SK-N-SH (cell line): Measurements from ENCODE around the gene ZMIZ2. TPM values are rescaled to one million over a fixed set of nuclear protein-coding genes. Genes with fewer than 3 reads are reported as not detected.

Experiments
- CTCF ChIA-PET: fragments of 300-600, 350-600 bp; formaldehyde crosslinking; extraction: SDS; loops from one replicate; lab custom pipeline; 2021; lab: Yijun Ruan, JAX
- POLR2A ChIA-PET: fragments of 350-600 bp; sonication (Branson Sonifier 250); formaldehyde crosslinking; extraction: SDS; loops from one replicate; lab custom pipeline; 2020; ENCODE audit warnings: antibody characterized with exemption, inconsistent platforms; lab: Yijun Ruan, JAX
- DNase-seq: peaks from one replicate; pipeline ENCODE4 v3.0.0; 2012
- H2AFZ ChIP-seq: fragments of 200-600 bp; sonication (generic); 2 replicates; pipeline ENCODE4 v1.8.1; 2016; ENCODE audit warnings: antibody characterized with exemption, mild to moderate bottlenecking, low read depth
- H3F3A ChIP-seq: fragments of 200-600 bp; sonication (generic); replicated peaks from 2 replicates; pipeline ENCODE3; 2016; ENCODE audit warnings: antibody characterized with exemption, mild to moderate bottlenecking; ENCODE audit not compliant: insufficient read depth
- H3K27ac ChIP-seq, 2 experiments: fragments of 200-500 bp in 1 of 2; fragments of 200-600 bp in 1 of 2; sonication (Bioruptor generic) in 1 of 2; sonication (generic), shearing (Covaris generic) in 1 of 2; 2 replicates each; pipeline versions ENCODE4 v1.5.1 to v1.6.1; 2014 to 2016; ENCODE audit warnings: low read depth in 2 of 2, inconsistent platforms in 1 of 2, low read length in 1 of 2, mild to moderate bottlenecking in 1 of 2, mixed read lengths in 1 of 2
- H3K27me3 ChIP-seq: fragments of 200-600 bp; sonication (generic), shearing (Covaris generic); 2 replicates; pipeline ENCODE4 v1.6.1; 2016; ENCODE audit warnings: mixed run types; ENCODE audit not compliant: insufficient read depth
- H3K36me3 ChIP-seq, 2 experiments: fragments of 200-500 bp in 1 of 2; fragments of 200-600 bp in 1 of 2; sonication (Bioruptor generic) in 1 of 2; sonication (generic) in 1 of 2; replicated peaks in 1 of 2; 2 replicates each; pipeline versions ENCODE3 to v1.5.1; 2014 to 2016; ENCODE audit warnings: low read length in 1 of 2, mild to moderate bottlenecking in 1 of 2; ENCODE audit not compliant: insufficient read depth in 2 of 2, control insufficient read depth in 1 of 2
- H3K4me1 ChIP-seq, 2 experiments: fragments of 200-500 bp in 1 of 2; fragments of 200-600 bp in 1 of 2; sonication (Bioruptor generic) in 1 of 2; sonication (generic), shearing (Covaris generic) in 1 of 2; 2 replicates each; pipeline versions ENCODE4 v1.5.1 to v1.6.1; 2014 to 2016; ENCODE audit warnings: low read depth in 1 of 2, low read length in 1 of 2, mixed run types in 1 of 2; ENCODE audit not compliant: insufficient read depth in 2 of 2, control insufficient read depth in 1 of 2
- H3K4me2 ChIP-seq: fragments of 200-600 bp; sonication (generic), shearing (Covaris generic); 2 replicates; pipeline ENCODE4 v1.6.1; 2017; ENCODE audit warnings: mixed run types
- H3K4me3 ChIP-seq, 2 experiments: fragments of 200-500 bp in 1 of 2; fragments of 200-600 bp in 1 of 2; sonication (Bioruptor generic) in 1 of 2; sonication (generic), shearing (Covaris generic) in 1 of 2; 2 replicates each; pipeline versions ENCODE4 v1.5.1 to v1.8.1; 2014 to 2016; ENCODE audit warnings: low read depth in 2 of 2, inconsistent platforms in 1 of 2, low read length in 1 of 2, mild to moderate bottlenecking in 1 of 2, mixed read lengths in 1 of 2, moderate library complexity in 1 of 2
- H3K79me2 ChIP-seq: fragments of 200-600 bp; sonication (generic); 2 replicates; pipeline ENCODE4 v1.8.1; 2017; ENCODE audit warnings: mild to moderate bottlenecking; ENCODE audit not compliant: insufficient read depth
- H3K9ac ChIP-seq: fragments of 200-600 bp; sonication (generic); 2 replicates; pipeline ENCODE4 v1.6.1; 2017; ENCODE audit warnings: mixed run types
- H3K9me2 ChIP-seq: fragments of 200-600 bp; sonication (generic); 2 replicates; pipeline ENCODE4 v1.6.1; 2017; ENCODE audit warnings: mixed run types
- H3K9me3 ChIP-seq: fragments of 200-600 bp; sonication (generic); 2 replicates; pipeline ENCODE4 v1.6.1; 2017; ENCODE audit warnings: mixed run types, mild to moderate bottlenecking, moderate library complexity
- H4K20me1 ChIP-seq: fragments of 200-600 bp; sonication (generic); 2 replicates; pipeline ENCODE4 v1.6.1; 2017; ENCODE audit warnings: mild to moderate bottlenecking, mixed run types; ENCODE audit not compliant: insufficient read depth
- EP300 ChIP-seq, 2 experiments: IDR thresholded peaks; 2 replicates each; pipeline versions ENCODE4 v1.4.0 to v1.6.1; 2012; ENCODE audit warnings: borderline replicate concordance in 1 of 2, low read depth in 1 of 2, low read length in 1 of 2
- EZH2phosphoT487 ChIP-seq: fragments of 200-600 bp; sonication (generic); IDR thresholded peaks from 2 replicates; pipeline ENCODE4 v1.6.1; 2017; ENCODE audit warnings: low read depth, mixed run types, mild to moderate bottlenecking, antibody characterized with exemption, moderate library complexity, borderline replicate concordance
- FOSL2 ChIP-seq: IDR thresholded peaks from 2 replicates; pipeline ENCODE4 v1.4.0; 2012; ENCODE audit warnings: low read depth, mild to moderate bottlenecking, moderate library complexity, borderline replicate concordance
- NRF1 ChIP-seq: IDR thresholded peaks from 2 replicates; pipeline ENCODE4 v1.6.1; 2012; ENCODE audit warnings: low read depth, mild to moderate bottlenecking, low read length
- RFX5 ChIP-seq: IDR thresholded peaks from 2 replicates; pipeline ENCODE4 v1.6.1; 2012; ENCODE audit warnings: mild to moderate bottlenecking, improper control_type of control experiment, low read length
- SIN3A ChIP-seq: IDR thresholded peaks from 2 replicates; pipeline ENCODE4 v1.6.1; 2012; ENCODE audit warnings: low read depth, mild to moderate bottlenecking, low read length, moderate library complexity, borderline replicate concordance
- TAF1 ChIP-seq: IDR thresholded peaks from 2 replicates; pipeline ENCODE4 v1.6.1; 2012; ENCODE audit warnings: low read depth, mild to moderate bottlenecking, low read length, moderate library complexity, borderline replicate concordance
- TCF12 ChIP-seq: IDR thresholded peaks from 2 replicates; pipeline ENCODE4 v1.4.0; 2012
- TEAD4 ChIP-seq: IDR thresholded peaks from 2 replicates; pipeline ENCODE4 v1.4.0; 2012; ENCODE audit warnings: mild to moderate bottlenecking, borderline replicate concordance; ENCODE audit not compliant: insufficient read depth
- WGBS: methylation state at CpG from one replicate; pipeline ENCODE4 v1.1.6; 2017; ENCODE audit warnings: low lambda C conversion rate; 5-methylcytosine and 5-hydroxymethylcytosine counted together
- polyA plus RNA-seq, 3 experiments: library from polyadenylated mRNA; depleted of rRNA; stranded (reverse); fragments of >200 nt; gene quantifications; 2 replicates each; pipeline ENCODE4 v1.2.3, GENCODE V29; 2012
- TF ChIP-seq, protein P1 (sequence below): IDR thresholded peaks from 2 replicates; pipeline ENCODE4; 2012
- TF ChIP-seq, protein P2 (sequence below): fragments of 150-350 bp; IDR thresholded peaks from 2 replicates; pipeline ENCODE4 v1.6.1; 2016; ENCODE audit warnings: mild to moderate bottlenecking, low read depth, low read length
- TF ChIP-seq, protein P3 (sequence below): IDR thresholded peaks from 2 replicates; pipeline ENCODE4 v1.4.0; 2012; ENCODE audit warnings: low read depth
- TF ChIP-seq, protein P4 (sequence below): IDR thresholded peaks from 2 replicates; pipeline ENCODE4 v1.4.0; 2012; ENCODE audit warnings: low read depth, borderline replicate concordance
- TF ChIP-seq, protein P5 (sequence below): IDR thresholded peaks from 2 replicates; pipeline ENCODE4 v1.6.1; 2012; ENCODE audit warnings: mild to moderate bottlenecking, low read depth, low read length, moderate library complexity

ZMIZ2 gene
- polyA plus RNA-seq, 1 of the 3 experiments (the other 2 are of a cell fraction): 18.1 TPM

DNA sequence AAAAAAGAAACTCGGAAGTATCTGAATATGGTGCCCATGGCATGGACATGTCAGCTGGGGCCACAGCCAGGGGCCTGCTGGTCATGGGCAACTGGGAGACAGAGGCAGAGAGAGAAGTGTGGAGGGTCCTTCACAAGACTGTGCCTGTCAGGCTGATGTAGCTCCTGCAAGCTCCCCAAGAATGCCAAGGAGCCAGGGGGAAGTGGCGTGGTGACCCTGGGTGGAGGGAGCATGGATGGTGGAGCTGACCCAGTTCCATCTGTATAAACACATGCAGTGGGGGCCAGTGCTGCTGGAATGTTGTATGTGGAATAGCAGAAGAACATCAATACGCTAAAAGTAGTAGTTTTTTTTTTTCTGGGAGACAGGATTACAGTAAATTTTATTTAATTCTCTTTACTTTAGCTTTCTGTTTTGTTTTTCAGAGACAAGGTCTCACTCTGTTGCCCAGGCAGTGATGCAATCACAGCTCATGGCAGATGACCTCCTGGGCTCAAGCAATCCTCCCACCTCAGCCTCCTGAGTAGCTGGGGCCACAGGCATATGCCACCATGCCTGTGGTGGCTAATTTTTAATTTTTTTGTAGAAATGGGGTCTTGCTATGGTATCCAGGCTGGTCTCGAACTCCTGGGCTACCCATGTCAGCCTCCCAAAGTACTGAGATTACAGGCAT lies 10.5 kb upstream of the ZMIZ2 start:
- Histone ChIP-seq H3K4me3 (no peak overlapping the region), H3K9me3 (no peaks in the 10 kb centered on the region), H3K9ac (no peak overlapping the region), H3K36me3 (no peaks in the 10 kb centered on the region), H2AFZ (no peak overlapping the region), H3K4me1 (peaks cover 0 to 15% of the 10 kb centered on the region in 2 experiments; a peak in 3 of 4 replicates), H3K27ac (no peak overlapping the region), H4K20me1 (no peaks in the 10 kb centered on the region), H3K9me2 (no peaks in the 10 kb centered on the region), H3K79me2 (no peaks in the 10 kb centered on the region), H3F3A (peaks cover 28% of the 10 kb centered on the region), H3K27me3 (no peaks in the 10 kb centered on the region), H3K4me2 (no peak overlapping the region)
- DNase-seq: no peak
- ChIA-PET POLR2A (no interaction called here), CTCF (no interaction called here)
- no peak for TF ChIP-seq EZH2phosphoT487
- no peak for TF ChIP-seq FOSL2
- TF ChIP-seq, protein P1, sequence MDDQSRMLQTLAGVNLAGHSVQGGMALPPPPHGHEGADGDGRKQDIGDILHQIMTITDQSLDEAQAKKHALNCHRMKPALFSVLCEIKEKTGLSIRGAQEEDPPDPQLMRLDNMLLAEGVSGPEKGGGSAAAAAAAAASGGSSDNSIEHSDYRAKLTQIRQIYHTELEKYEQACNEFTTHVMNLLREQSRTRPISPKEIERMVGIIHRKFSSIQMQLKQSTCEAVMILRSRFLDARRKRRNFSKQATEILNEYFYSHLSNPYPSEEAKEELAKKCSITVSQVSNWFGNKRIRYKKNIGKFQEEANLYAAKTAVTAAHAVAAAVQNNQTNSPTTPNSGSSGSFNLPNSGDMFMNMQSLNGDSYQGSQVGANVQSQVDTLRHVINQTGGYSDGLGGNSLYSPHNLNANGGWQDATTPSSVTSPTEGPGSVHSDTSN: no peak
- TF ChIP-seq NRF1: no peak
- TF ChIP-seq EP300 (IDR thresholded peaks at IDR 0.05; ENCODE audit: borderline replicate concordance in 1 of 2, low read depth in 1 of 2, low read length in 1 of 2): no peak
- TF ChIP-seq, protein P2, sequence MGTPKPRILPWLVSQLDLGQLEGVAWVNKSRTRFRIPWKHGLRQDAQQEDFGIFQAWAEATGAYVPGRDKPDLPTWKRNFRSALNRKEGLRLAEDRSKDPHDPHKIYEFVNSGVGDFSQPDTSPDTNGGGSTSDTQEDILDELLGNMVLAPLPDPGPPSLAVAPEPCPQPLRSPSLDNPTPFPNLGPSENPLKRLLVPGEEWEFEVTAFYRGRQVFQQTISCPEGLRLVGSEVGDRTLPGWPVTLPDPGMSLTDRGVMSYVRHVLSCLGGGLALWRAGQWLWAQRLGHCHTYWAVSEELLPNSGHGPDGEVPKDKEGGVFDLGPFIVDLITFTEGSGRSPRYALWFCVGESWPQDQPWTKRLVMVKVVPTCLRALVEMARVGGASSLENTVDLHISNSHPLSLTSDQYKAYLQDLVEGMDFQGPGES: no peak
- 96% methylated on average over 4 of the region's 4 CpGs for WGBS

DNA sequence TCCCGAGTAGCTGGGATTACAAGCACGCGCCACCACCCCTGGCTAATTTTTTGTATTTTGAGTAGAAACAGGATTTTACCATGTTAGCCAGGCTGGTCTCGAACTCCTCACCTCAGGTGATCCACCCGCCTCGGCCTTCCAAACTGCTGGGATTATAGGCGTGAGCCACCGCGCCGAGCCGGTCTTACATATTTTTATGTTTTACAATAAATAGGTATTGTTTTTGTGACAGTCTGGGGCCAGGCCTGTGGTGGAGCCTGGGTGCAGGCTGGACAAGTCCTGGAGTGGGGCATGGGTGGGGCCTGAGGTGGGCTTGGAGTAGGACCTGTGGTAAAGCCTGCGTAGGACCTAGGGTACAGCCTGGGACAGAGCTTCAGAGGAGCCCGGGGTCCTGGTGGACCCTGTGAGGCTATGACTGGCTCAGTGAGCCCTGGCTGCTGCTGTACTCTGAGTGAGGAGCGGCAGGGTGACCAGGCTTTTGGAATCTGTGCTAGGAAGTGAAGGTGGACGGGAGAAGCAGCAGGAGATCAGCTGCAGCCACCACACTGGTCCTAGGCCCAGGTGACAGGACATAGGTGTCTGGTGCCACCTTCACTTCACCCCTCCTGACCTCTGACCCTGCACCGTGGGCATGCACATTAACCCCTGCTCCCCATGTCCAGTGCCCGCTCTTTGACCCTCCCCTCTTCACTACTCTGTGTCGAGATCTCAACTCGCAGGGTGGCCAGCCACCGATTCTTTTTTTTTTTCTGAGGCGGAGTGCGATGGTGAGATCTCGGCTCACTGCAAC lies 9.6 kb upstream of the ZMIZ2 start:
- no peak overlapping the region for H3K27ac ChIP-seq
- no peaks in the 10 kb centered on the region for H4K20me1 ChIP-seq
- H3K4me1 ChIP-seq: peaks cover 2 to 12% of the 10 kb centered on the region in 2 experiments; a peak in 3 of 4 replicates
- H3K9ac ChIP-seq: no peak overlapping the region
- no peak overlapping the region for H3K4me3 ChIP-seq
- H2AFZ ChIP-seq: no peak overlapping the region
- CTCF ChIA-PET: no interaction called here
- H3K36me3 ChIP-seq: no peaks in the 10 kb centered on the region
- 87% methylated on average over 23 of the region's 23 CpGs for WGBS
- H3K79me2 ChIP-seq: no peaks in the 10 kb centered on the region
- H3K4me2 ChIP-seq: no peak overlapping the region
- no peak for DNase-seq
- H3F3A ChIP-seq: peaks cover 23% of the 10 kb centered on the region
- H3K9me2 ChIP-seq: no peaks in the 10 kb centered on the region
- no peaks in the 10 kb centered on the region for H3K27me3 ChIP-seq
- no peaks in the 10 kb centered on the region for H3K9me3 ChIP-seq
- POLR2A ChIA-PET: no interaction called here
- no peak for TF ChIP-seq TAF1
- TF ChIP-seq RFX5: no peak
- TF ChIP-seq, protein P3, sequence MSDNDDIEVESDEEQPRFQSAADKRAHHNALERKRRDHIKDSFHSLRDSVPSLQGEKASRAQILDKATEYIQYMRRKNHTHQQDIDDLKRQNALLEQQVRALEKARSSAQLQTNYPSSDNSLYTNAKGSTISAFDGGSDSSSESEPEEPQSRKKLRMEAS: no peak
- no peak for TF ChIP-seq TCF12
- TF ChIP-seq, protein P2: no peak
- no peak for TF ChIP-seq EP300 (IDR thresholded peaks at IDR 0.05; ENCODE audit: borderline replicate concordance in 1 of 2, low read depth in 1 of 2, low read length in 1 of 2)
- TF ChIP-seq, protein P4, sequence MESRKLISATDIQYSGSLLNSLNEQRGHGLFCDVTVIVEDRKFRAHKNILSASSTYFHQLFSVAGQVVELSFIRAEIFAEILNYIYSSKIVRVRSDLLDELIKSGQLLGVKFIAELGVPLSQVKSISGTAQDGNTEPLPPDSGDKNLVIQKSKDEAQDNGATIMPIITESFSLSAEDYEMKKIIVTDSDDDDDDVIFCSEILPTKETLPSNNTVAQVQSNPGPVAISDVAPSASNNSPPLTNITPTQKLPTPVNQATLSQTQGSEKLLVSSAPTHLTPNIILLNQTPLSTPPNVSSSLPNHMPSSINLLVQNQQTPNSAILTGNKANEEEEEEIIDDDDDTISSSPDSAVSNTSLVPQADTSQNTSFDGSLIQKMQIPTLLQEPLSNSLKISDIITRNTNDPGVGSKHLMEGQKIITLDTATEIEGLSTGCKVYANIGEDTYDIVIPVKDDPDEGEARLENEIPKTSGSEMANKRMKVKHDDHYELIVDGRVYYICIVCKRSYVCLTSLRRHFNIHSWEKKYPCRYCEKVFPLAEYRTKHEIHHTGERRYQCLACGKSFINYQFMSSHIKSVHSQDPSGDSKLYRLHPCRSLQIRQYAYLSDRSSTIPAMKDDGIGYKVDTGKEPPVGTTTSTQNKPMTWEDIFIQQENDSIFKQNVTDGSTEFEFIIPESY: no peak
- no peak for TF ChIP-seq TEAD4
- no peak for TF ChIP-seq SIN3A
- TF ChIP-seq, protein P5, sequence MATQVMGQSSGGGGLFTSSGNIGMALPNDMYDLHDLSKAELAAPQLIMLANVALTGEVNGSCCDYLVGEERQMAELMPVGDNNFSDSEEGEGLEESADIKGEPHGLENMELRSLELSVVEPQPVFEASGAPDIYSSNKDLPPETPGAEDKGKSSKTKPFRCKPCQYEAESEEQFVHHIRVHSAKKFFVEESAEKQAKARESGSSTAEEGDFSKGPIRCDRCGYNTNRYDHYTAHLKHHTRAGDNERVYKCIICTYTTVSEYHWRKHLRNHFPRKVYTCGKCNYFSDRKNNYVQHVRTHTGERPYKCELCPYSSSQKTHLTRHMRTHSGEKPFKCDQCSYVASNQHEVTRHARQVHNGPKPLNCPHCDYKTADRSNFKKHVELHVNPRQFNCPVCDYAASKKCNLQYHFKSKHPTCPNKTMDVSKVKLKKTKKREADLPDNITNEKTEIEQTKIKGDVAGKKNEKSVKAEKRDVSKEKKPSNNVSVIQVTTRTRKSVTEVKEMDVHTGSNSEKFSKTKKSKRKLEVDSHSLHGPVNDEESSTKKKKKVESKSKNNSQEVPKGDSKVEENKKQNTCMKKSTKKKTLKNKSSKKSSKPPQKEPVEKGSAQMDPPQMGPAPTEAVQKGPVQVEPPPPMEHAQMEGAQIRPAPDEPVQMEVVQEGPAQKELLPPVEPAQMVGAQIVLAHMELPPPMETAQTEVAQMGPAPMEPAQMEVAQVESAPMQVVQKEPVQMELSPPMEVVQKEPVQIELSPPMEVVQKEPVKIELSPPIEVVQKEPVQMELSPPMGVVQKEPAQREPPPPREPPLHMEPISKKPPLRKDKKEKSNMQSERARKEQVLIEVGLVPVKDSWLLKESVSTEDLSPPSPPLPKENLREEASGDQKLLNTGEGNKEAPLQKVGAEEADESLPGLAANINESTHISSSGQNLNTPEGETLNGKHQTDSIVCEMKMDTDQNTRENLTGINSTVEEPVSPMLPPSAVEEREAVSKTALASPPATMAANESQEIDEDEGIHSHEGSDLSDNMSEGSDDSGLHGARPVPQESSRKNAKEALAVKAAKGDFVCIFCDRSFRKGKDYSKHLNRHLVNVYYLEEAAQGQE: no peak
